ENCODE results near the gene PIK3R1. TPM values are rescaled to one million over a fixed set of nuclear protein-coding genes. Genes with fewer than 3 reads are reported as not detected.

Gene PIK3R1
- total RNA-seq, 4 donors from 2014 or later, result 132 to 408 (median 221) TPM

DNA sequence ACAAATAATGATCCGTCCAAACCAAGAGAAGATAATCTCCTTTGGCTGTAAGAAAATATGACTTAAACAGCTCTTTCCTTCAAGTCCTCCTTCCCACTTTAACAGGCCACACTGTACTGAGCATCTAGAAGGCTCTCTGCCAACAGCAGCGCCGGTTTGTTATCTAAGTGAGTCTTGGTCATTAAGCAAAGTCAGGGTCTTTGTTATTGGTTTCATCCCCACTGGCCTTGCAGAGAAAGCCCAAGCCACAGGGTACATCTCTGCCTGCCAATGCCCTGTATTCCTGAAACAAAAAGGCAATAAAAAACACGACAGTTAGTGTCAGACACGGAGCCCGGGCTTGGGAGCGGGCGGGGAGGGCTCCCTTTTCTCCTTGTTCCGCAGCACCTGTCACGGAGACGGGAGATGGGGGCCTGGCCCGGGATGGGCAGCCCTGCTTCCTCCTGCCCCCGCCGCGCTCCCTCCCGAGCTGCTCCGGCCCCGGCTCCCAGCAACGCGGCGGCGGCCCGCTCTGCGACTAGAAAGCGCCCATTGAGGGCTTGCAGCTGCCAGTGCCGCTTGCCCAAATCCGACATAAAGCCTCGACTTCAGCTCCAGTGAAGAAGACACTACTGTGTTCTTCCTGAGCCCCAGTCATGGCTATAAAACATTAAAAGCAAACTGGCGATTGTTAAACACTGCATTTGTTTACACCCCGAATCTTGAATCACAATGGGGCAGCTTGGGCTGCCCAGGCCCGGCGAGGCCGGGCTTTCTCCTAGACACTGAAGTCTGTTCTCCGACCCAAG lies 28.1 kb upstream of the PIK3R1 start:
- no peak for TF ChIP-seq CTCF (IDR thresholded peaks at IDR 0.05; ENCODE audit: low read depth)

GRCh38 chr5:68189171-68189570 lies 26.4 kb upstream of the PIK3R1 start:
- TF ChIP-seq CTCF (IDR thresholded peaks at IDR 0.05; ENCODE audit: low read depth), result no peak

DNA sequence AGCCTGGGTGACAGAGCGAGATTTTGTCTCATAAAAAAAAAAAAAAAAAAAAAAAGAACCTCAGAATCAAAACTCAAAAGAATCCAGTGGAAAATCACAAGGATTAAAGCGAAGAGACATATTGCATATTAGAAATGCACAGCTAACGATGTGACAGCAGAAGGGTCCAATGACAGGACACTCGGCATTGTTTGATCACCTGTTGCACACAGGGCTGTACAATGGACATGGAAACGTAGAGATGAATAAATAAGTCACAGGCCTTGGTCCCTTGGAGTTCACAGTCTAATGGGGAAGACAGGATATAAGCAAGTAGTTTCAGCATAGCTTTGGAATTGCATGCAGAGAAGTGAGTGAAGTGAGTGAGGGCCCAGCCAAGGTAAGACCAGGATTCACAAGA lies 25.9 kb upstream of the PIK3R1 start:
- no peak for TF ChIP-seq CTCF (IDR thresholded peaks at IDR 0.05; ENCODE audit: low read depth)

GRCh38 chr5:68190619-68191018 lies 24.9 kb upstream of the PIK3R1 start:
- no peak for TF ChIP-seq CTCF (IDR thresholded peaks at IDR 0.05; ENCODE audit: low read depth)

- no peak for TF ChIP-seq CTCF (IDR thresholded peaks at IDR 0.05; ENCODE audit: low read depth)
Observed at GRCh38 chr5:68191083-68191791, 24.3 kb upstream of the PIK3R1 start.

DNA sequence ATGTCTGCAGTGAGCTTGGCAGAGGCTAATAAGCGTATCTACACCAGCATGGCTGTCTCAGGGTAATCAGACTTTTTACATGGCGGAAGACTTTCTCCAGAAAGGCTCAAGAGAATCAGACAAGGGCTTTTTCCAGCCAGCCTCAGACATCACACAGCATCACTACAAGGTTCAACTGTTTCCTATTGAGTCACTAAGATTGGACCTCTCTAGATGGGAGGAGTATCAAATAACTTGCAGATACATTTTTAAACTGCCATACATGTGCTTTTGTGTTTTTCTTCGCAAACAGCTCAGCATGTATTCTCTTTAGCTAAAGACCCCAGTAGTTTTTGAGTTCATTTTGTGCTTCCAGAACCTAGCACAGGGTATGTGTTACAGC lies 22.9 kb upstream of the PIK3R1 start:
- no peak for TF ChIP-seq CTCF (IDR thresholded peaks at IDR 0.05; ENCODE audit: low read depth)

DNA sequence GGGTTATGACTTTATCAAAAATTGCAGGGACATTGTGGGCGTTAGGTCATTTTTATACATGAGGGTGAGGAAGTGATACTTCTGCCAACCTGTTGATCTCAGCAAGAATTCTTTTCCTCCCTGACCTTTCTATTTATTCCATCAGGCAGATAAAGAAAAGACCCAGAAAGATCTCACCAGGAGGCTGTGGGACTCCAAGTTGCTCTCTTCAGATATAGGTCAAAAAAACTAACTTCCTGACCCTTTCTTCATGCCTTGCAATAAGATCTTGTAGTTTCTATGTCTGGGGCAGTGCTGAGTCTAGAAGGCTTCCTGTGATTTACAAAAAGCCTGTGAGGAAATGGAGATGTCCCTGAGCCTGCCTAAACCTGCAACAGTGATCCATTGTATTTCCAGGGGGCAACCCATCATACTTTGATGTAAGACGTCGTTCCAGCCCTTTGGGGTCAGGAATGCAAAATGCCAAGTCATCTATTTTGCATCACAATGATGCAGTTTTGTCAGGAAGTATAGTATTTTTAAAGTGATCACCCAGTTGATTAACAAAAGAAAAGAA lies 22.0 kb upstream of the PIK3R1 start:
- no peak for TF ChIP-seq CTCF (IDR thresholded peaks at IDR 0.05; ENCODE audit: low read depth)

Measured in subcutaneous adipose tissue (tissue), 4 donors.